ENCODE results near the gene SPATA31D1.

The SPATA31D1 gene

DNA sequence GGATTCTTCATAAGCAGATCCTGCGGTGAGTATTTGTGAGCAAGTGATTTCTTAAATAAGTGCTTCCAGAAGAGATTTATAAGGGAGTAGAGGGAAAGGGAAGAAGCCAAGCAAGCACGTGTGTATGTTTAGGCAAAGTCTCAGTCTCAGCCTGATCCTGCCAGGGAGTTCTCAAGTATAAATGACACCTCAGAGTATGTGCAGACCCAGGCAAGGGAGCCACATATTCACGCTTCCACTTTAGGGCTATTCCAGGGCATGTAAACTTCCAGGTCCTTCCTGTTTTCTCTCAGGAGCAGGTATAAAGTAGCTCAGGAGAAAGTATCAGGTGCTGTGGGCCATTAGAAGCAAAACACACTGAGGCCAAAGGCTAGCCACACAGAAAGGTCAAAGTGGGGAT is 22.6 kb downstream of the SPATA31D1 start:
- no peak overlapping the region for H2AK5ac ChIP-seq (ENCODE audit: low read length, severe bottlenecking)
- no peak overlapping the region for H3K4me2 ChIP-seq (ENCODE audit: low read length, poor library complexity, severe bottlenecking)
- H3K4ac ChIP-seq (ENCODE audit: low read depth in 1 of 2, low read length in 2 of 2): no peak overlapping the region
- DNase-seq: no peak
- WGBS: 78% methylated on average over 3 of the region's 3 CpGs
- no peak overlapping the region for H2BK15ac ChIP-seq (ENCODE audit: low read depth, poor library complexity, severe bottlenecking)
- H3K27me3 ChIP-seq (ENCODE audit: control insufficient read depth in 1 of 2, insufficient read depth in 1 of 2, low read length in 2 of 2): no peaks in the 10 kb centered on the region
- H3K9ac ChIP-seq (ENCODE audit: low read length): no peak overlapping the region
- no peak overlapping the region for H2AFZ ChIP-seq (ENCODE audit: low read depth, low read length)
- no peaks in the 10 kb centered on the region for H3K36me3 ChIP-seq (ENCODE audit: control insufficient read depth in 1 of 2, insufficient read depth in 2 of 2, low read depth in 1 of 2, low read length in 2 of 2)
- no peak overlapping the region for H2BK120ac ChIP-seq (ENCODE audit: low read depth, low read length)
- H2BK12ac ChIP-seq (ENCODE audit: low read length in 2 of 2): no peak overlapping the region
- peaks cover 9% of the 10 kb centered on the region for H3K9me3 ChIP-seq (ENCODE audit: control insufficient read depth, low read length)
- no peak overlapping the region for H3K27ac ChIP-seq (ENCODE audit: low read length, poor library complexity, severe bottlenecking)
- no peaks in the 10 kb centered on the region for H3K79me1 ChIP-seq (replicated peaks; ENCODE audit: low read length, poor library complexity, severe bottlenecking)
- H4K8ac ChIP-seq (ENCODE audit: low read length): no peak overlapping the region
- no peak overlapping the region for H2BK5ac ChIP-seq (ENCODE audit: low read depth, low read length, poor library complexity, severe bottlenecking)
- H3K4me1 ChIP-seq (ENCODE audit: control insufficient read depth, insufficient read depth, low read depth, low read length): no peaks in the 10 kb centered on the region
- H4K91ac ChIP-seq (ENCODE audit: low read length): no peak overlapping the region
- no peak overlapping the region for H3K18ac ChIP-seq (ENCODE audit: low read depth in 1 of 2, low read length in 2 of 2)
- H3K14ac ChIP-seq (ENCODE audit: low read length in 2 of 2): no peak overlapping the region
- H3K4me3 ChIP-seq (ENCODE audit: insufficient read depth in 1 of 2, low read depth in 1 of 2, low read length in 2 of 2): no peak overlapping the region
- H3K23ac ChIP-seq (ENCODE audit: low read length in 2 of 2): no peak overlapping the region

GRCh38 chr9:82012276-82012675 is 23.7 kb downstream of the SPATA31D1 start:
- no peak overlapping the region for H3K27ac ChIP-seq (ENCODE audit: low read length, poor library complexity, severe bottlenecking)
- H3K27me3 ChIP-seq (ENCODE audit: control insufficient read depth in 1 of 2, insufficient read depth in 1 of 2, low read length in 2 of 2): no peaks in the 10 kb centered on the region
- H2AFZ ChIP-seq (ENCODE audit: low read depth, low read length): no peak overlapping the region
- no peak overlapping the region for H2BK5ac ChIP-seq (ENCODE audit: low read depth, low read length, poor library complexity, severe bottlenecking)
- no peak overlapping the region for H3K9ac ChIP-seq (ENCODE audit: low read length)
- H2BK120ac ChIP-seq (ENCODE audit: low read depth, low read length): no peak overlapping the region
- H4K8ac ChIP-seq (ENCODE audit: low read length): no peak overlapping the region
- no CpG with 5 or more reads among the region's 1 CpG for WGBS
- H3K23ac ChIP-seq (ENCODE audit: low read length in 2 of 2): no peak overlapping the region
- peaks cover 9% of the 10 kb centered on the region for H3K9me3 ChIP-seq (ENCODE audit: control insufficient read depth, low read length)
- no peaks in the 10 kb centered on the region for H3K36me3 ChIP-seq (ENCODE audit: control insufficient read depth in 1 of 2, insufficient read depth in 2 of 2, low read depth in 1 of 2, low read length in 2 of 2)
- H2BK12ac ChIP-seq (ENCODE audit: low read length in 2 of 2): no peak overlapping the region
- no peak overlapping the region for H4K91ac ChIP-seq (ENCODE audit: low read length)
- H3K79me1 ChIP-seq (replicated peaks; ENCODE audit: low read length, poor library complexity, severe bottlenecking): no peaks in the 10 kb centered on the region
- no peak overlapping the region for H3K4ac ChIP-seq (ENCODE audit: low read depth in 1 of 2, low read length in 2 of 2)
- no peaks in the 10 kb centered on the region for H3K4me1 ChIP-seq (ENCODE audit: control insufficient read depth, insufficient read depth, low read depth, low read length)
- no peak overlapping the region for H3K4me2 ChIP-seq (ENCODE audit: low read length, poor library complexity, severe bottlenecking)
- DNase-seq: no peak
- no peak overlapping the region for H3K4me3 ChIP-seq (ENCODE audit: insufficient read depth in 1 of 2, low read depth in 1 of 2, low read length in 2 of 2)
- H3K18ac ChIP-seq (ENCODE audit: low read depth in 1 of 2, low read length in 2 of 2): no peak overlapping the region
- no peak overlapping the region for H2BK15ac ChIP-seq (ENCODE audit: low read depth, poor library complexity, severe bottlenecking)
- H3K14ac ChIP-seq (ENCODE audit: low read length in 2 of 2): no peak overlapping the region
- H2AK5ac ChIP-seq (ENCODE audit: low read length, severe bottlenecking): no peak overlapping the region

DNA sequence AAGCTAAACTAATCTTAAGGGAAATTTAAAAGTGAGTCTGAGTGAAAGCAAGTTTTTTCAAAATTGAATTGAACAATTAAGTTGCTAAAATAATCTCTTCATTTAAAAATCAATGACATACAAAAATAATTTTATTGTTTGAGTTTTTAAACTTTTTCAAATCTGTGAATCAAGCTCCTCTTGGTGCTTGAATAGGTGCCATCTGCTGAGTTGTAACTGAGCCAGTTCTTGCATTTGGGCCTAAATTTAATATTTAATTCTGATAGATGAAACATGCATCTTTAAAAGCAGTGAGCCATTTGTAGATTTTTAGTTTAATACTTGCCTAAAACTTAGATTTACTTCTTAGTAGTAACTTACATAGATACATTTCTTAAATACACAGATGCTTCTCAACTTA is 31.8 kb downstream of the SPATA31D1 start:
- no peak overlapping the region for H2AFZ ChIP-seq (ENCODE audit: low read depth, low read length)
- no peak for DNase-seq
- no peak overlapping the region for H4K91ac ChIP-seq (ENCODE audit: low read length)
- no peak overlapping the region for H4K8ac ChIP-seq (ENCODE audit: low read length)
- no peaks in the 10 kb centered on the region for H3K4me1 ChIP-seq (ENCODE audit: control insufficient read depth, insufficient read depth, low read depth, low read length)
- H3K27ac ChIP-seq (ENCODE audit: low read length, poor library complexity, severe bottlenecking): no peak overlapping the region
- H2BK5ac ChIP-seq (ENCODE audit: low read depth, low read length, poor library complexity, severe bottlenecking): no peak overlapping the region
- H3K9me3 ChIP-seq (ENCODE audit: control insufficient read depth, low read length): no peaks in the 10 kb centered on the region
- no peaks in the 10 kb centered on the region for H3K27me3 ChIP-seq (ENCODE audit: control insufficient read depth in 1 of 2, insufficient read depth in 1 of 2, low read length in 2 of 2)
- H2BK12ac ChIP-seq (ENCODE audit: low read length in 2 of 2): no peak overlapping the region
- no peaks in the 10 kb centered on the region for H3K79me1 ChIP-seq (replicated peaks; ENCODE audit: low read length, poor library complexity, severe bottlenecking)
- no peak overlapping the region for H3K23ac ChIP-seq (ENCODE audit: low read length in 2 of 2)
- H3K4me3 ChIP-seq (ENCODE audit: insufficient read depth in 1 of 2, low read depth in 1 of 2, low read length in 2 of 2): no peak overlapping the region
- no peak overlapping the region for H3K14ac ChIP-seq (ENCODE audit: low read length in 2 of 2)
- H2BK120ac ChIP-seq (ENCODE audit: low read depth, low read length): no peak overlapping the region
- no peak overlapping the region for H2BK15ac ChIP-seq (ENCODE audit: low read depth, poor library complexity, severe bottlenecking)
- H3K36me3 ChIP-seq (ENCODE audit: control insufficient read depth in 1 of 2, insufficient read depth in 2 of 2, low read depth in 1 of 2, low read length in 2 of 2): no peaks in the 10 kb centered on the region
- H3K18ac ChIP-seq (ENCODE audit: low read depth in 1 of 2, low read length in 2 of 2): no peak overlapping the region
- no peak overlapping the region for H2AK5ac ChIP-seq (ENCODE audit: low read length, severe bottlenecking)
- H3K9ac ChIP-seq (ENCODE audit: low read length): peak overlapping the region; percentile 90
- no peak overlapping the region for H3K4ac ChIP-seq (ENCODE audit: low read depth in 1 of 2, low read length in 2 of 2)
- no peak overlapping the region for H3K4me2 ChIP-seq (ENCODE audit: low read length, poor library complexity, severe bottlenecking)

GRCh38 chr9:82021198-82021597 is 32.6 kb downstream of the SPATA31D1 start:
- Histone ChIP-seq H2AK5ac (ENCODE audit: low read length, severe bottlenecking) (no peak overlapping the region), H3K4me2 (ENCODE audit: low read length, poor library complexity, severe bottlenecking) (no peak overlapping the region), H3K27me3 (ENCODE audit: control insufficient read depth in 1 of 2, insufficient read depth in 1 of 2, low read length in 2 of 2) (no peaks in the 10 kb centered on the region)

More at GRCh38 chr9:82021198-82021597, 32.6 kb downstream of the SPATA31D1 start:
- Histone ChIP-seq H3K4ac (ENCODE audit: low read depth in 1 of 2, low read length in 2 of 2) (no peak overlapping the region), H3K27ac (ENCODE audit: low read length, poor library complexity, severe bottlenecking) (peak overlapping the region; percentile 68), H4K91ac (ENCODE audit: low read length) (no peak overlapping the region), H3K4me1 (ENCODE audit: control insufficient read depth, insufficient read depth, low read depth, low read length) (no peaks in the 10 kb centered on the region), H2BK12ac (ENCODE audit: low read length in 2 of 2) (no peak overlapping the region), H3K79me1 (replicated peaks; ENCODE audit: low read length, poor library complexity, severe bottlenecking) (no peaks in the 10 kb centered on the region), H3K9me3 (ENCODE audit: control insufficient read depth, low read length) (no peaks in the 10 kb centered on the region), H3K18ac (ENCODE audit: low read depth in 1 of 2, low read length in 2 of 2) (no peak overlapping the region), H3K23ac (ENCODE audit: low read length in 2 of 2) (no peak overlapping the region), H3K9ac (ENCODE audit: low read length) (peak overlapping the region; percentile 90), H3K14ac (ENCODE audit: low read length in 2 of 2) (no peak overlapping the region), H2BK5ac (ENCODE audit: low read depth, low read length, poor library complexity, severe bottlenecking) (peak overlapping the region; percentile 3), H3K4me3 (ENCODE audit: insufficient read depth in 1 of 2, low read depth in 1 of 2, low read length in 2 of 2) (no peak overlapping the region), H2BK15ac (ENCODE audit: low read depth, poor library complexity, severe bottlenecking) (no peak overlapping the region), H4K8ac (ENCODE audit: low read length) (no peak overlapping the region), H3K36me3 (ENCODE audit: control insufficient read depth in 1 of 2, insufficient read depth in 2 of 2, low read depth in 1 of 2, low read length in 2 of 2) (no peaks in the 10 kb centered on the region), H2BK120ac (ENCODE audit: low read depth, low read length) (no peak overlapping the region), H2AFZ (ENCODE audit: low read depth, low read length) (no peak overlapping the region)
- peak; percentile 81 for DNase-seq
